K562 (cell line): ENCODE data around the gene CLNK. TPM values are rescaled to one million over a fixed set of nuclear protein-coding genes. Genes with fewer than 3 reads are reported as not detected.

Experiments
- CBFB ChIP-seq: sonication (generic); formaldehyde crosslinking; IDR thresholded peaks from 2 replicates; pipeline ENCODE4 v1.4.0; 2020; ENCODE audit warnings: mild to moderate bottlenecking, missing genetic modification reagents
- KLF10 ChIP-seq: fragments of 250-450 bp; sonication (Bioruptor Pico); IDR thresholded peaks from 2 replicates; pipeline ENCODE4 v1.6.1; 2021; ENCODE audit warnings: matching md5 sums
- KLF6 ChIP-seq: fragments of 250-450 bp; sonication (Bioruptor Pico); IDR thresholded peaks from 2 replicates; pipeline ENCODE4 v1.4.0; 2020; ENCODE audit warnings: mild to moderate bottlenecking, moderate library complexity, borderline replicate concordance
- NFXL1 ChIP-seq: fragments of 450-650 bp; formaldehyde crosslinking; IDR thresholded peaks from 2 replicates; pipeline ENCODE4 v1.4.0; 2021; ENCODE audit warnings: mild to moderate bottlenecking
- PBX2 ChIP-seq, 2 experiments: IDR thresholded peaks in 1 of 2; conservative IDR thresholded peaks in 1 of 2; 2 replicates each; pipeline ENCODE4 v1.6.1; 2016; ENCODE audit warnings: low read depth in 2 of 2, mild to moderate bottlenecking in 1 of 2, missing compliant biosample characterization in 1 of 2, missing genetic modification characterization in 1 of 2, moderate library complexity in 1 of 2
- SP1 ChIP-seq: sonication (generic); formaldehyde crosslinking; IDR thresholded peaks from 2 replicates; pipeline ENCODE4 v1.8.1; 2022; ENCODE audit warnings: mild to moderate bottlenecking, missing genetic modification reagents
- TRIM28 ChIP-seq: fragments of 450-650 bp; IDR thresholded peaks from 2 replicates; pipeline ENCODE4 v1.6.1; 2017
- UBTF ChIP-seq, 2 experiments: IDR thresholded peaks; 2 replicates each; pipeline ENCODE4 v1.6.1; 2012; ENCODE audit warnings: improper control_type of control experiment in 2 of 2, low read depth in 2 of 2, low read length in 2 of 2, borderline replicate concordance in 1 of 2
- ZBTB1 ChIP-seq: sonication (generic); formaldehyde crosslinking; IDR thresholded peaks from 2 replicates; pipeline ENCODE4 v1.8.1; 2023; ENCODE audit warnings: missing genetic modification reagents, low read depth, mild to moderate bottlenecking, borderline replicate concordance
- ZNF764 ChIP-seq: fragments of 250-450 bp; sonication (Bioruptor Pico); IDR thresholded peaks from 2 replicates; pipeline ENCODE4 v1.4.0; 2020; ENCODE audit warnings: low read depth, mild to moderate bottlenecking, moderate library complexity
- polyA plus RNA-seq, 8 experiments: library from polyadenylated mRNA; depleted of rRNA in 4 of 8; stranded (reverse) in 5 of 8; unstranded in 3 of 8; fragments of >200 nt; fragmentation: Nextera tagmentation in 2 of 8; fragmentation: Illumina TruSeq in 1 of 8; extraction: Ambion mirVana in 2 of 8; extraction: Trizol in 1 of 8; gene quantifications; 2 replicates each; pipeline versions ENCODE4 v1.2.1 to v1.2.3, GENCODE V29; 2011 to 2014; ENCODE audit warnings: inconsistent platforms in 1 of 8, missing spikeins in 1 of 8
- total RNA-seq, 7 experiments: library from RNA; depleted of rRNA in 6 of 7; stranded (reverse); fragments of >200 nt in 6 of 7; fragmentation: Illumina TruSeq in 2 of 7; extraction: Trizol in 2 of 7; gene quantifications; 2 replicates each; pipeline versions ENCODE4 v1.2.1 to v1.2.3, GENCODE V29; 2011 to 2021; ENCODE audit warnings: low replicate concordance in 1 of 7

The CLNK gene
- total and polyA plus RNA-seq, 9 of the 15 experiments (the other 6 are each of a cell fraction or from before 2014, with no cell fraction given) = not detected

GRCh38 chr4:10620935-10621488 is 63.6 kb downstream of the CLNK start (continued):
- TF ChIP-seq UBTF (IDR thresholded peaks at IDR 0.05; ENCODE audit: borderline replicate concordance in 1 of 2, low read depth in 2 of 2, low read length in 2 of 2) = no peak
- TF ChIP-seq ZBTB1 (CRISPR knock-in tag) = no peak
- no peak for TF ChIP-seq KLF6 (CRISPR knock-in tag)
- TF ChIP-seq PBX2 (CRISPR knock-in tag; IDR thresholded peaks at IDR 0.05; ENCODE audit: low read depth) = no peak
- no peak for TF ChIP-seq PBX2 (tag; conservative IDR thresholded peaks at IDR 0.05; ENCODE audit: low read depth)
- no peak for TF ChIP-seq TRIM28
- no peak for TF ChIP-seq SP1 (CRISPR knock-in tag)
- TF ChIP-seq KLF10 (CRISPR knock-in tag) = no peak
- TF ChIP-seq NFXL1 (CRISPR knock-in tag) = no peak
- TF ChIP-seq ZNF764 (CRISPR knock-in tag) = no peak
- TF ChIP-seq CBFB (CRISPR knock-in tag) = no peak
